Tibial nerve (tissue), 3 donors: ENCODE measurements around the gene AK4.

Experiments used
- POLR2A ChIP-seq, 2 donors: fragments of 450-650 bp; IDR thresholded peaks; one replicate each; pipeline ENCODE4 v1.6.1; 2017; ENCODE audit warnings: antibody characterized with exemption in 2 of 2, mild to moderate bottlenecking in 2 of 2, moderate library complexity in 2 of 2
- TF ChIP-seq, protein P1 (sequence below), 5 experiments: fragments of 200-600 bp in 3 of 5; fragments of 450-650 bp in 2 of 5; sonication (generic) in 3 of 5; IDR thresholded peaks; one replicate each; pipeline ENCODE4 v1.5.1; 2016 to 2019; ENCODE audit warnings: antibody characterized with exemption in 5 of 5, mild to moderate bottlenecking in 3 of 5, moderate library complexity in 2 of 5

DNA sequence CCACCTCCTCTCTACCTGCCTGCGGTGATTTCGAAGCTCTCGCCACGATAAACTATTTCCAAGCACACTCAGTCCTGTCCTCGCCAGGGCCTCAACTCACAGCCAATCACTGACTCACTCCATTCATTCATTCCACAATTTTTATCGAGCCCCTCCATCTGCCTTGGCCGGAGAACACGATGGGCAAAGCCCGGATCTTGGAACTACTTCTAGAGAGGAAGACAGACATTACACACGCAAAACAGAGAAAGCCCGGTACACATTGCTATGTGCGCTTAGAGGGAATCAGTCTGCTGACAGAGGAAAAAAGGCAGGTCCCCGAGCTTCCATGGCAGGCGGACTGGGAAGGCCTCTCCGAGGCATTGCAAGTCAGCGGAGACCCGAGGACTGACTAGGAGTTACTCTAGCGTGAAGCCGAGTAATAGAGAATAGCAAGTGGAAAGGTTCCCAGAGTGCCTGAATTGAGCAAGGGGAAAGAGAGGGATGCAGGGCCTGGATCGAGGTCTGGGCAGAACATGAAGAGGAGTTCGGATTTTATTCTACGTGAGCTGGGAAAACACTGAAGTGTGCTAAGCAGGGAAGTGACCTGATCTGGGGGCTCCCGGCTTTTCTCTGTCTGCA is 107.1 kb downstream of the AK4 start:
- TF ChIP-seq, protein P1, sequence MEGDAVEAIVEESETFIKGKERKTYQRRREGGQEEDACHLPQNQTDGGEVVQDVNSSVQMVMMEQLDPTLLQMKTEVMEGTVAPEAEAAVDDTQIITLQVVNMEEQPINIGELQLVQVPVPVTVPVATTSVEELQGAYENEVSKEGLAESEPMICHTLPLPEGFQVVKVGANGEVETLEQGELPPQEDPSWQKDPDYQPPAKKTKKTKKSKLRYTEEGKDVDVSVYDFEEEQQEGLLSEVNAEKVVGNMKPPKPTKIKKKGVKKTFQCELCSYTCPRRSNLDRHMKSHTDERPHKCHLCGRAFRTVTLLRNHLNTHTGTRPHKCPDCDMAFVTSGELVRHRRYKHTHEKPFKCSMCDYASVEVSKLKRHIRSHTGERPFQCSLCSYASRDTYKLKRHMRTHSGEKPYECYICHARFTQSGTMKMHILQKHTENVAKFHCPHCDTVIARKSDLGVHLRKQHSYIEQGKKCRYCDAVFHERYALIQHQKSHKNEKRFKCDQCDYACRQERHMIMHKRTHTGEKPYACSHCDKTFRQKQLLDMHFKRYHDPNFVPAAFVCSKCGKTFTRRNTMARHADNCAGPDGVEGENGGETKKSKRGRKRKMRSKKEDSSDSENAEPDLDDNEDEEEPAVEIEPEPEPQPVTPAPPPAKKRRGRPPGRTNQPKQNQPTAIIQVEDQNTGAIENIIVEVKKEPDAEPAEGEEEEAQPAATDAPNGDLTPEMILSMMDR (IDR thresholded peaks at IDR 0.05): no peak
- no peak for TF ChIP-seq POLR2A (IDR thresholded peaks at IDR 0.05)
